ENCODE data around the gene SRSF4. TPM values are rescaled to one million over a fixed set of nuclear protein-coding genes. Genes with fewer than 3 reads are reported as not detected.

Gene SRSF4
- total RNA-seq, 6 donors from 2014 or later = 47.6 to 117 (median 74.0) TPM

DNA sequence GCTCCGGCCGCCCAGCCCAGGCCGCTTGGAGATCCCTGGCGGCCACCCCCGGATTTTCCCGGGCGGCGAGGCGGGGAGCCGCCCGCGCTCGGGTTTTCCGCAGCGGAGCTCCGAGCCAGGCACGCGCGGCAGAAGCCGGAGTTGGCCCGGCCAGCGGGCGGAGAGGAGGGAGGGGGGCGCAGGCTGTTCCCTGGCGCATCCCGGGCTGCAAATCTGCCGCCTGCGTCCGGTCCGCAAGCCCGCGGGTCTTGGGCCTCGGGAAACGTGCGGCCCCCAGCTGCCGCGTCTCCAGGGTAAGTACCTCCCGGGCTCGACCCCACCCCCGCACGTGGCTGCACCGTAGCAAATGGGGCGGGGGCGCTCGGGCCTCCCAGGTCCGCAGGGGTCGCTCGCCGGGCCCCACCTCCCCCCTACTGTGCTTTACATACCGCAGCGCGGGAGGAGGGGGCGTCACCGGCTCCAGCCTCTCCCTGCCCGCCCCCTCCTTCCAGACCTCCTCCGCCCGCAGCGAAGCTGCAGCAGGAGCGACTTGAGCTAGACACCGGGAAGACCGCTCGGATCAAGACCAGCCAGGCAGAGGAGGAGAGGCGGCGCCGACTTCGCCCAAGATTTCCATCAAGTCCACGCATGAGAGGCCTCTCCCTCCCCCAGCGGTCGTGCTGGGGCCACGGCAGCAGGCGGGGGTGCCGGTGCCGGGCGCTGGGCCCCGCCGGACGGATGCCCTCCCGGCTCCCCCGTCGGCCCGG, 59.6 kb downstream of the SRSF4 start:
- DNase-seq (peak in 1 of 2 donors; percentile 88), ATAC-seq (ENCODE audit: low FRiP score in 2 of 2) (peak in 1 of 2 donors; percentile 4)
- Histone ChIP-seq H3K27ac (peak overlapping the region; percentile 83 to 93 (median 90)), H3K27me3 (peaks cover 0 to 42% (median 30%) of the 10 kb centered on the region in 4 donors), H3K9me3 (no peaks in the 10 kb centered on the region), H3K4me1 (peaks cover 35 to 46% (median 37%) of the 10 kb centered on the region in 4 donors), H3K36me3 (peaks cover 0 to 15% (median 5%) of the 10 kb centered on the region in 4 donors), H3K4me3 (peak overlapping the region; percentile 21 to 74 (median 65))
- 2 to 7% methylated on average over 9 to 26 of the region's 81 CpGs for WGBS, 2 donors
- peak in 1 of 4 donors; percentile 3 for TF ChIP-seq POLR2A (IDR thresholded peaks at IDR 0.05)
- no peak for TF ChIP-seq POLR2AphosphoS5 (IDR thresholded peaks at IDR 0.05)

DNA sequence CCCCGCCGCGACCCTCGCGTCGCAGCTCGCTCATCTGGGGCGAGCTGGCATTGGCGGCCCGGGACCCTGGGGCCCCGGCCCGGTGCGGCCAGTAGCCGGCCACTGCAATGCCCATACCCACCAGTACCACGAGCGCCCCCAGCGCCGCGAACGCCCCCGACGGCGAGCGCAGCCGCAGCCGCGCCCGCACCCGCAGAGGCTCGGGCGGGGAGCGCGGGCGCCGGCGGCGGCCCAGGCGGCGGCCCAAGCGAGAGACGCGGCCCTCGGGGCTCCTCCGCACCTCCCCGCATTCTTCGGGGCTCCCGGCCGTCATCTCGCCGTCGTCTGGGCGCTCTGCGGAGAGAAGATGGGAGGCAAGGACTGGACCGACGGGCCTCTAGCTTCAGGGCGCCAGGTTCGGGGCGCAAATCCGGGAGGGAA, 60.2 kb downstream of the SRSF4 start:
- Histone ChIP-seq H3K9me3 (no peaks in the 10 kb centered on the region), H3K27me3 (peaks cover 0 to 42% (median 30%) of the 10 kb centered on the region in 4 donors), H3K36me3 (peaks cover 0 to 20% (median 7%) of the 10 kb centered on the region in 4 donors), H3K4me1 (peaks cover 35 to 46% (median 37%) of the 10 kb centered on the region in 4 donors), H3K27ac (peak overlapping the region; percentile 83 to 93 (median 90)), H3K4me3 (peak overlapping the region in 3 of 4 donors; percentile 59 to 74 (median 71))
- DNase-seq = peak in 1 of 2 donors; percentile 87
- no peak for ATAC-seq (ENCODE audit: low FRiP score in 2 of 2)
- 0 to 4% methylated on average over 1 to 38 of the region's 59 CpGs for WGBS, 2 donors
- TF ChIP-seq, protein P1, sequence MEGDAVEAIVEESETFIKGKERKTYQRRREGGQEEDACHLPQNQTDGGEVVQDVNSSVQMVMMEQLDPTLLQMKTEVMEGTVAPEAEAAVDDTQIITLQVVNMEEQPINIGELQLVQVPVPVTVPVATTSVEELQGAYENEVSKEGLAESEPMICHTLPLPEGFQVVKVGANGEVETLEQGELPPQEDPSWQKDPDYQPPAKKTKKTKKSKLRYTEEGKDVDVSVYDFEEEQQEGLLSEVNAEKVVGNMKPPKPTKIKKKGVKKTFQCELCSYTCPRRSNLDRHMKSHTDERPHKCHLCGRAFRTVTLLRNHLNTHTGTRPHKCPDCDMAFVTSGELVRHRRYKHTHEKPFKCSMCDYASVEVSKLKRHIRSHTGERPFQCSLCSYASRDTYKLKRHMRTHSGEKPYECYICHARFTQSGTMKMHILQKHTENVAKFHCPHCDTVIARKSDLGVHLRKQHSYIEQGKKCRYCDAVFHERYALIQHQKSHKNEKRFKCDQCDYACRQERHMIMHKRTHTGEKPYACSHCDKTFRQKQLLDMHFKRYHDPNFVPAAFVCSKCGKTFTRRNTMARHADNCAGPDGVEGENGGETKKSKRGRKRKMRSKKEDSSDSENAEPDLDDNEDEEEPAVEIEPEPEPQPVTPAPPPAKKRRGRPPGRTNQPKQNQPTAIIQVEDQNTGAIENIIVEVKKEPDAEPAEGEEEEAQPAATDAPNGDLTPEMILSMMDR (IDR thresholded peaks at IDR 0.05) = peak in 4 of 6 experiments; percentile 7 to 39 (median 14)
- TF ChIP-seq EP300 (IDR thresholded peaks at IDR 0.05) = no peak
- no peak for TF ChIP-seq POLR2AphosphoS5 (IDR thresholded peaks at IDR 0.05)

DNA sequence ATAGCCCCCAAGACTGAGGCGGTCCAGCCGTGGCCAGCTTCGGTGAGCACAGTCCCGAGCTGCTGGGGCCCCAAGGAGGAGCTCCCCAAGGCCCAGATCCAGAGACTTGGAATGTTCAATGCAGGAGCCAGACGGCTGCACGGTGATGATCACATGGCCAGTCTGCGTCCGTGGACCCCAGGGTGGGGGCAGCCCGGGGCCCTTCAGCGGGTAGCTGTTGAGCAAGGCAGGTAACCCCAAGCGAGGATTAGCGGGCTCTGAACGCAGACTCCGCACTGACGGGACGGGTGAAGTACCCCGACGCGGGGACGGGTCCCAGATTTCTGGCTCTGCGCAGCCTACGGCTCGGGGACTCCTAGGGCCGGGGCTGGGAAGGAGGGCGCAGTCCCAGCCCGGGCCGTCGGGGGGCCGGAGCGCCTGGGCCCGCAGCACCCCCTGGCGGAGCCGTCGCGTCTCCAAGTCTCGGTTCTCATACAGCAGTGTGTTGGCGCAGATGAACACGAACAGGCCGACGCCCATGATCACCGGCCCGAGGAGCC, 60.7 kb downstream of the SRSF4 start:
- Histone ChIP-seq H3K9me3 (no peaks in the 10 kb centered on the region), H3K27ac (peak overlapping the region in 1 of 4 donors; percentile 87), H3K4me3 (peak overlapping the region in 3 of 4 donors; percentile 59 to 74 (median 71)), H3K4me1 (peaks cover 35 to 46% (median 37%) of the 10 kb centered on the region in 4 donors), H3K36me3 (peaks cover 0 to 24% (median 9%) of the 10 kb centered on the region in 4 donors), H3K27me3 (peaks cover 0 to 42% (median 30%) of the 10 kb centered on the region in 4 donors)
- WGBS, 2 donors = 15 to 69% methylated on average over 4 to 20 of the region's 42 CpGs
- TF ChIP-seq POLR2AphosphoS5 (IDR thresholded peaks at IDR 0.05) = no peak
- TF ChIP-seq, protein P1 (IDR thresholded peaks at IDR 0.05) = peak; percentile 47 to 82 (median 60)
- DNase-seq = peak in 1 of 2 donors; percentile 92
- ATAC-seq (ENCODE audit: low FRiP score in 2 of 2) = no peak

DNA sequence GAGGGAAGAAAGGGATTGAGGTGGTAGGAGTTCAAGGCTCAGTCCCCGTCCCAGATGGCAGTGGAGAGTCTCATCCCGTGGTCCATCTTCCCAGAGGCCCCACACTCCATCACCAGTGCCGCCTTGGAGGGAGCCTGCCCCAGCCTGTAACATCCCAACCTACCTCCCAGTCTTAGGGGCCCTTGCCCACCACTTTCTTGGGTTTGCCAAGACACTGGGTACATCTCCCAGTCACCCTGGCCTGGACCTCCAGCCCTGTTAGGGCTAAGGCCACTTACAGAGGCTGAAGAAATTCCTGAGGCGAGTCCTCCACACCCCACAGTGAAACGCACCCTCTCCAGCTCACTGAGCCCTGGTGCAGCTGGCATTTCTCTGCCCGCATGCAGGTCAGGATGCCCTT, 61.3 kb downstream of the SRSF4 start:
- DNase-seq = no peak
- Histone ChIP-seq H3K36me3 (peaks cover 0 to 31% (median 14%) of the 10 kb centered on the region in 4 donors), H3K4me3 (no peak overlapping the region), H3K4me1 (peaks cover 35 to 46% (median 36%) of the 10 kb centered on the region in 4 donors), H3K27me3 (peaks cover 0 to 42% (median 28%) of the 10 kb centered on the region in 4 donors), H3K27ac (no peak overlapping the region), H3K9me3 (no peaks in the 10 kb centered on the region)
- ATAC-seq (ENCODE audit: low FRiP score in 2 of 2) = no peak
- WGBS, 2 donors = 94 to 96% methylated on average over 6 of the region's 6 CpGs
- TF ChIP-seq POLR2A (IDR thresholded peaks at IDR 0.05) (no peak), POLR2AphosphoS5 (IDR thresholded peaks at IDR 0.05) (no peak), EP300 (IDR thresholded peaks at IDR 0.05) (no peak)
- TF ChIP-seq, protein P1 (IDR thresholded peaks at IDR 0.05) = no peak

All from upper lobe of left lung (tissue), 6 donors.